Liver (tissue), 3 donors: ENCODE data around the gene GPR84.

Experiments
- EGR1 ChIP-seq, 2 donors: IDR thresholded peaks; 2 replicates each; pipeline ENCODE4 v1.6.1; 2016 to 2018; ENCODE audit warnings: antibody characterized with exemption in 2 of 2, low read depth in 2 of 2
- FOXA1 ChIP-seq: IDR thresholded peaks from 2 replicates; pipeline ENCODE4 v1.6.1; 2016; ENCODE audit warnings: antibody characterized with exemption
- GABPA ChIP-seq, 2 donors: IDR thresholded peaks in 1 of 2; conservative IDR thresholded peaks in 1 of 2; 2 replicates each; pipeline ENCODE4 v1.6.1; 2016; ENCODE audit warnings: antibody characterized with exemption in 2 of 2, mild to moderate bottlenecking in 1 of 2, moderate library complexity in 1 of 2
- JUND ChIP-seq, 2 donors: IDR thresholded peaks; 2 replicates each; pipeline ENCODE4 v1.6.1; 2016; ENCODE audit warnings: antibody characterized with exemption in 2 of 2
- RXRA ChIP-seq, 2 donors: IDR thresholded peaks; 2 replicates each; pipeline ENCODE4 v1.6.1; 2017 to 2018; ENCODE audit warnings: antibody characterized with exemption in 2 of 2, mild to moderate bottlenecking in 1 of 2
- YY1 ChIP-seq: IDR thresholded peaks from 2 replicates; pipeline ENCODE4 v1.6.1; 2016; ENCODE audit warnings: antibody characterized with exemption, mild to moderate bottlenecking
- TF ChIP-seq, protein P1 (sequence below): IDR thresholded peaks from 2 replicates; pipeline ENCODE4 v1.6.1; 2016; ENCODE audit warnings: antibody characterized with exemption, mild to moderate bottlenecking
- TF ChIP-seq, protein P2 (sequence below): IDR thresholded peaks from 2 replicates; pipeline ENCODE4 v1.6.1; 2016; ENCODE audit warnings: antibody characterized with exemption
- TF ChIP-seq, protein P3 (sequence below): fragments of 150-350 bp; IDR thresholded peaks from 2 replicates; pipeline ENCODE4 v1.5.1; 2017; ENCODE audit warnings: improper control_type of control experiment, low read depth, low read length; ENCODE audit not compliant: missing input control
- TF ChIP-seq, protein P4 (sequence below): IDR thresholded peaks from 2 replicates; pipeline ENCODE4 v1.6.1; 2016; ENCODE audit warnings: antibody characterized with exemption
- TF ChIP-seq, protein P5 (sequence below): IDR thresholded peaks from 2 replicates; pipeline ENCODE4 v1.6.1; 2016; ENCODE audit warnings: antibody characterized with exemption
- donor health status: healthy.
- donor health status: healthy.

DNA sequence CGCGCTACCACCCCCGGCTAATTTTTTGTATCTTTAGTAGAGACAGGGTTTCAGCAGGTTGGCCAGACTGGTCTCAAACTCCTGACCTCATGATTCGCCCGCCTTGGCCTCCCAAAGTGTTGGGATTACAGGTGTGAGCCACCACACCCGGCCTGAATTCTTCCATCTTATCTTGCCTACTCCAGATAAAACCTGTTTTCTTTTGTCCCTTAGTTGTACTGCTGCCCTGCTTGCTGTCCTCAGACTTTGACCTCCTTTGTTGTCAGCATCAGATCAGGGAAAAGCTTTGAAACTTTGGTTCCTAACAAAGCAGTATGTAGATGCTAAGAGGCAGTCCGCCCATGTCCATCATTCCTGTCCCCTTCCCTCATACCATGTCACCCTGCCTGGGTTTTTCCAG, 23.4 kb downstream of the GPR84 start:
- TF ChIP-seq, protein P1, sequence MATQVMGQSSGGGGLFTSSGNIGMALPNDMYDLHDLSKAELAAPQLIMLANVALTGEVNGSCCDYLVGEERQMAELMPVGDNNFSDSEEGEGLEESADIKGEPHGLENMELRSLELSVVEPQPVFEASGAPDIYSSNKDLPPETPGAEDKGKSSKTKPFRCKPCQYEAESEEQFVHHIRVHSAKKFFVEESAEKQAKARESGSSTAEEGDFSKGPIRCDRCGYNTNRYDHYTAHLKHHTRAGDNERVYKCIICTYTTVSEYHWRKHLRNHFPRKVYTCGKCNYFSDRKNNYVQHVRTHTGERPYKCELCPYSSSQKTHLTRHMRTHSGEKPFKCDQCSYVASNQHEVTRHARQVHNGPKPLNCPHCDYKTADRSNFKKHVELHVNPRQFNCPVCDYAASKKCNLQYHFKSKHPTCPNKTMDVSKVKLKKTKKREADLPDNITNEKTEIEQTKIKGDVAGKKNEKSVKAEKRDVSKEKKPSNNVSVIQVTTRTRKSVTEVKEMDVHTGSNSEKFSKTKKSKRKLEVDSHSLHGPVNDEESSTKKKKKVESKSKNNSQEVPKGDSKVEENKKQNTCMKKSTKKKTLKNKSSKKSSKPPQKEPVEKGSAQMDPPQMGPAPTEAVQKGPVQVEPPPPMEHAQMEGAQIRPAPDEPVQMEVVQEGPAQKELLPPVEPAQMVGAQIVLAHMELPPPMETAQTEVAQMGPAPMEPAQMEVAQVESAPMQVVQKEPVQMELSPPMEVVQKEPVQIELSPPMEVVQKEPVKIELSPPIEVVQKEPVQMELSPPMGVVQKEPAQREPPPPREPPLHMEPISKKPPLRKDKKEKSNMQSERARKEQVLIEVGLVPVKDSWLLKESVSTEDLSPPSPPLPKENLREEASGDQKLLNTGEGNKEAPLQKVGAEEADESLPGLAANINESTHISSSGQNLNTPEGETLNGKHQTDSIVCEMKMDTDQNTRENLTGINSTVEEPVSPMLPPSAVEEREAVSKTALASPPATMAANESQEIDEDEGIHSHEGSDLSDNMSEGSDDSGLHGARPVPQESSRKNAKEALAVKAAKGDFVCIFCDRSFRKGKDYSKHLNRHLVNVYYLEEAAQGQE: no peak
- TF ChIP-seq GABPA (IDR thresholded peaks at IDR 0.05 in 1 of 2, conservative IDR thresholded peaks at IDR 0.05 in 1 of 2) (no peak), JUND (IDR thresholded peaks at IDR 0.05) (no peak), YY1 (no peak), EGR1 (IDR thresholded peaks at IDR 0.05; ENCODE audit: low read depth in 2 of 2) (no peak), FOXA1 (no peak), RXRA (IDR thresholded peaks at IDR 0.05) (no peak)
- TF ChIP-seq, protein P2, sequence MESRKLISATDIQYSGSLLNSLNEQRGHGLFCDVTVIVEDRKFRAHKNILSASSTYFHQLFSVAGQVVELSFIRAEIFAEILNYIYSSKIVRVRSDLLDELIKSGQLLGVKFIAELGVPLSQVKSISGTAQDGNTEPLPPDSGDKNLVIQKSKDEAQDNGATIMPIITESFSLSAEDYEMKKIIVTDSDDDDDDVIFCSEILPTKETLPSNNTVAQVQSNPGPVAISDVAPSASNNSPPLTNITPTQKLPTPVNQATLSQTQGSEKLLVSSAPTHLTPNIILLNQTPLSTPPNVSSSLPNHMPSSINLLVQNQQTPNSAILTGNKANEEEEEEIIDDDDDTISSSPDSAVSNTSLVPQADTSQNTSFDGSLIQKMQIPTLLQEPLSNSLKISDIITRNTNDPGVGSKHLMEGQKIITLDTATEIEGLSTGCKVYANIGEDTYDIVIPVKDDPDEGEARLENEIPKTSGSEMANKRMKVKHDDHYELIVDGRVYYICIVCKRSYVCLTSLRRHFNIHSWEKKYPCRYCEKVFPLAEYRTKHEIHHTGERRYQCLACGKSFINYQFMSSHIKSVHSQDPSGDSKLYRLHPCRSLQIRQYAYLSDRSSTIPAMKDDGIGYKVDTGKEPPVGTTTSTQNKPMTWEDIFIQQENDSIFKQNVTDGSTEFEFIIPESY: no peak
- TF ChIP-seq, protein P3, sequence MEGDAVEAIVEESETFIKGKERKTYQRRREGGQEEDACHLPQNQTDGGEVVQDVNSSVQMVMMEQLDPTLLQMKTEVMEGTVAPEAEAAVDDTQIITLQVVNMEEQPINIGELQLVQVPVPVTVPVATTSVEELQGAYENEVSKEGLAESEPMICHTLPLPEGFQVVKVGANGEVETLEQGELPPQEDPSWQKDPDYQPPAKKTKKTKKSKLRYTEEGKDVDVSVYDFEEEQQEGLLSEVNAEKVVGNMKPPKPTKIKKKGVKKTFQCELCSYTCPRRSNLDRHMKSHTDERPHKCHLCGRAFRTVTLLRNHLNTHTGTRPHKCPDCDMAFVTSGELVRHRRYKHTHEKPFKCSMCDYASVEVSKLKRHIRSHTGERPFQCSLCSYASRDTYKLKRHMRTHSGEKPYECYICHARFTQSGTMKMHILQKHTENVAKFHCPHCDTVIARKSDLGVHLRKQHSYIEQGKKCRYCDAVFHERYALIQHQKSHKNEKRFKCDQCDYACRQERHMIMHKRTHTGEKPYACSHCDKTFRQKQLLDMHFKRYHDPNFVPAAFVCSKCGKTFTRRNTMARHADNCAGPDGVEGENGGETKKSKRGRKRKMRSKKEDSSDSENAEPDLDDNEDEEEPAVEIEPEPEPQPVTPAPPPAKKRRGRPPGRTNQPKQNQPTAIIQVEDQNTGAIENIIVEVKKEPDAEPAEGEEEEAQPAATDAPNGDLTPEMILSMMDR: no peak
- TF ChIP-seq, protein P4, sequence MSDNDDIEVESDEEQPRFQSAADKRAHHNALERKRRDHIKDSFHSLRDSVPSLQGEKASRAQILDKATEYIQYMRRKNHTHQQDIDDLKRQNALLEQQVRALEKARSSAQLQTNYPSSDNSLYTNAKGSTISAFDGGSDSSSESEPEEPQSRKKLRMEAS: no peak
- TF ChIP-seq, protein P5, sequence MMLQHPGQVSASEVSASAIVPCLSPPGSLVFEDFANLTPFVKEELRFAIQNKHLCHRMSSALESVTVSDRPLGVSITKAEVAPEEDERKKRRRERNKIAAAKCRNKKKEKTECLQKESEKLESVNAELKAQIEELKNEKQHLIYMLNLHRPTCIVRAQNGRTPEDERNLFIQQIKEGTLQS: no peak
